ENCODE results near the gene GHRL.

DNA sequence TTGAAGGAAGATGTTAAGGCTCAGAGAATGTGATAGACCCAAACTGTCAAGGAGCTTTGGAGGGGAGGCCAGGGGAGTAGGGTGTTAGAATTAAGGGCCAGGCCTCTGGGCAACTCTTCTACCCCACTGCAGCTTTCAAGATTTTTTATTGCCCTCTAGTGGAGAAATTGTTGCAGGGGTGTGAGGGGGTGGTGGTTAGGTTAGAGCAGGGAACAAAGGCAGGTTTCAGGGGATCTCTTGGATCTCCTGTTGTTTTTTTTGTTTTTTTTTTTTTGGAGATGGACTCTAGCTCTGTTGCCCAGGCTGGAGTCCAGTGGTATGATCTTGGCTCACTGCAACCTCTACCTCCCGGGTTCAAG is 29.6 kb upstream of the GHRL start:
- TF ChIP-seq, protein P1, sequence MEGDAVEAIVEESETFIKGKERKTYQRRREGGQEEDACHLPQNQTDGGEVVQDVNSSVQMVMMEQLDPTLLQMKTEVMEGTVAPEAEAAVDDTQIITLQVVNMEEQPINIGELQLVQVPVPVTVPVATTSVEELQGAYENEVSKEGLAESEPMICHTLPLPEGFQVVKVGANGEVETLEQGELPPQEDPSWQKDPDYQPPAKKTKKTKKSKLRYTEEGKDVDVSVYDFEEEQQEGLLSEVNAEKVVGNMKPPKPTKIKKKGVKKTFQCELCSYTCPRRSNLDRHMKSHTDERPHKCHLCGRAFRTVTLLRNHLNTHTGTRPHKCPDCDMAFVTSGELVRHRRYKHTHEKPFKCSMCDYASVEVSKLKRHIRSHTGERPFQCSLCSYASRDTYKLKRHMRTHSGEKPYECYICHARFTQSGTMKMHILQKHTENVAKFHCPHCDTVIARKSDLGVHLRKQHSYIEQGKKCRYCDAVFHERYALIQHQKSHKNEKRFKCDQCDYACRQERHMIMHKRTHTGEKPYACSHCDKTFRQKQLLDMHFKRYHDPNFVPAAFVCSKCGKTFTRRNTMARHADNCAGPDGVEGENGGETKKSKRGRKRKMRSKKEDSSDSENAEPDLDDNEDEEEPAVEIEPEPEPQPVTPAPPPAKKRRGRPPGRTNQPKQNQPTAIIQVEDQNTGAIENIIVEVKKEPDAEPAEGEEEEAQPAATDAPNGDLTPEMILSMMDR (IDR thresholded peaks at IDR 0.05) = no peak
- TF ChIP-seq POLR2A (IDR thresholded peaks at IDR 0.05) = no peak
- no peak for TF ChIP-seq POLR2AphosphoS5 (IDR thresholded peaks at IDR 0.05)
